HepG2 (cell line): ENCODE measurements around the gene EFNA3.

ENCODE experiments used
- ARID2 ChIP-seq: sonication (generic); formaldehyde crosslinking; IDR thresholded peaks from 2 replicates; pipeline ENCODE4 v1.8.1; 2022; ENCODE audit warnings: mild to moderate bottlenecking, missing genetic modification reagents, borderline replicate concordance
- ATF7-NPFF ChIP-seq: sonication (generic); formaldehyde crosslinking; IDR thresholded peaks from 2 replicates; pipeline ENCODE4 v1.8.1; 2023; ENCODE audit warnings: mild to moderate bottlenecking, low read depth, missing genetic modification reagents, moderate library complexity
- DPF2 ChIP-seq: sonication (generic); formaldehyde crosslinking; IDR thresholded peaks from 2 replicates; pipeline ENCODE4 v1.4.0; 2020; ENCODE audit warnings: mild to moderate bottlenecking, low read depth, missing genetic modification reagents, borderline replicate concordance
- MAX ChIP-seq: IDR thresholded peaks from 2 replicates; pipeline ENCODE4 v1.6.1; 2012; ENCODE audit warnings: inconsistent platforms
- NR2F1 ChIP-seq, 2 experiments: fragments of 450-650 bp in 1 of 2; formaldehyde crosslinking in 1 of 2; IDR thresholded peaks; 2 replicates each; pipeline versions ENCODE4 v1.5.0 to v1.6.1; 2016 to 2020; ENCODE audit warnings: mild to moderate bottlenecking in 1 of 2, missing compliant biosample characterization in 1 of 2, missing genetic modification reagents in 1 of 2, moderate library complexity in 1 of 2
- RXRA ChIP-seq: sonication (generic); formaldehyde crosslinking; IDR thresholded peaks from 2 replicates; pipeline ENCODE4 v1.5.1; 2020; ENCODE audit warnings: missing genetic modification reagents
- ZNF639 ChIP-seq: conservative IDR thresholded peaks from 2 replicates; pipeline ENCODE4 v1.6.1; 2018; ENCODE audit warnings: missing genetic modification reagents
- TF ChIP-seq, protein P1 (sequence below): sonication (generic); formaldehyde crosslinking; IDR thresholded peaks from 2 replicates; pipeline ENCODE4 v1.5.0; 2020; ENCODE audit warnings: mild to moderate bottlenecking, missing genetic modification reagents, moderate library complexity
- TF ChIP-seq, protein P2 (sequence below): sonication (generic); formaldehyde crosslinking; IDR thresholded peaks from 2 replicates; pipeline ENCODE4 v1.4.0; 2020; ENCODE audit warnings: missing genetic modification reagents, borderline replicate concordance

DNA sequence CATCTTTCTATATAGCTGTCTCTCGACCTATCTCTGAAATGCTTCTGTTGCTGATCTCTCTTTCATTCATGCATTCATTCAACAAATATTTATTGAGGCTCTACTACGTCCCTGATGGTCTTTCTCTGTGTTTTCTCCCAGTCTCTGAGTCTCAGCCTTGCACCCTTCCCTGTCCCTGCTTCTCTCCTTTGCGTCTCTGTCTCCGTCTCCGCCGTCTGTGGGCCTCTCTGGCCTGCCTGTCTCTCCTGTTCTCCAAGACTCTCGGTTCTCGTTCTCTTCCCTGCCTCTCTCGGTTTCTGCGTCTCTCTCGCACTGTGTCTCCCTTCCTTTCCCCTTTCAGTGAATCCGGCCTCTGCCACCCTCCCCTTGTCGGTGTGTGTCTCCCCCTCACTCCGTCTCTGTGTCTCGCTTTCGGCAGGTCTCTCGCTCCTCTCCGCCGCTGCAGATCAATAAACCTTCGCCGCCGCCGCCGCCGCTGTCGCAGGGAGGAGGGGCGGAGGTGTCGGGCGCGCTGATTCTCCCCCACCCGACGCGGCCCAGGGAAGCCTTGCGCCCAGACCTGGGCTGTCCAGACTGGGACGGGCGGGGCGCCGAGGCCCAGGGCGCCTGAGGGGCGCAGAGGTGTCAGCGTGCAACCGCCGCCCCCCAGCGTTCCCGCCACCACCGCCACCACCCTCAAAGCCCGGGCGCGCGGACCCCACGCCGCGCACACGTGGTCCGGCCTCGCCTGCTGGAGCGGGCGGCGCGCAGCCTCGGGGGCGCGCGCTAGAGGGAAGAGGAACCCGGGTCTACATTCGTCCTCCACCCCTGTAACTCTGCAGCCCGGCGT is 3.0 kb downstream of the EFNA3 start:
- TF ChIP-seq MAX (peak; percentile 67; the same call in 1 of the 2 replicates), ARID2 (CRISPR knock-in tag) (no peak), ZNF639 (no peak), DPF2 (CRISPR knock-in tag) (no peak), RXRA (CRISPR knock-in tag) (no peak), ATF7-NPFF (CRISPR knock-in tag) (no peak), NR2F1 (CRISPR knock-in tag; IDR thresholded peaks at IDR 0.05) (no peak)
- TF ChIP-seq, protein P1, sequence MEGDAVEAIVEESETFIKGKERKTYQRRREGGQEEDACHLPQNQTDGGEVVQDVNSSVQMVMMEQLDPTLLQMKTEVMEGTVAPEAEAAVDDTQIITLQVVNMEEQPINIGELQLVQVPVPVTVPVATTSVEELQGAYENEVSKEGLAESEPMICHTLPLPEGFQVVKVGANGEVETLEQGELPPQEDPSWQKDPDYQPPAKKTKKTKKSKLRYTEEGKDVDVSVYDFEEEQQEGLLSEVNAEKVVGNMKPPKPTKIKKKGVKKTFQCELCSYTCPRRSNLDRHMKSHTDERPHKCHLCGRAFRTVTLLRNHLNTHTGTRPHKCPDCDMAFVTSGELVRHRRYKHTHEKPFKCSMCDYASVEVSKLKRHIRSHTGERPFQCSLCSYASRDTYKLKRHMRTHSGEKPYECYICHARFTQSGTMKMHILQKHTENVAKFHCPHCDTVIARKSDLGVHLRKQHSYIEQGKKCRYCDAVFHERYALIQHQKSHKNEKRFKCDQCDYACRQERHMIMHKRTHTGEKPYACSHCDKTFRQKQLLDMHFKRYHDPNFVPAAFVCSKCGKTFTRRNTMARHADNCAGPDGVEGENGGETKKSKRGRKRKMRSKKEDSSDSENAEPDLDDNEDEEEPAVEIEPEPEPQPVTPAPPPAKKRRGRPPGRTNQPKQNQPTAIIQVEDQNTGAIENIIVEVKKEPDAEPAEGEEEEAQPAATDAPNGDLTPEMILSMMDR: no peak
- TF ChIP-seq, protein P2, sequence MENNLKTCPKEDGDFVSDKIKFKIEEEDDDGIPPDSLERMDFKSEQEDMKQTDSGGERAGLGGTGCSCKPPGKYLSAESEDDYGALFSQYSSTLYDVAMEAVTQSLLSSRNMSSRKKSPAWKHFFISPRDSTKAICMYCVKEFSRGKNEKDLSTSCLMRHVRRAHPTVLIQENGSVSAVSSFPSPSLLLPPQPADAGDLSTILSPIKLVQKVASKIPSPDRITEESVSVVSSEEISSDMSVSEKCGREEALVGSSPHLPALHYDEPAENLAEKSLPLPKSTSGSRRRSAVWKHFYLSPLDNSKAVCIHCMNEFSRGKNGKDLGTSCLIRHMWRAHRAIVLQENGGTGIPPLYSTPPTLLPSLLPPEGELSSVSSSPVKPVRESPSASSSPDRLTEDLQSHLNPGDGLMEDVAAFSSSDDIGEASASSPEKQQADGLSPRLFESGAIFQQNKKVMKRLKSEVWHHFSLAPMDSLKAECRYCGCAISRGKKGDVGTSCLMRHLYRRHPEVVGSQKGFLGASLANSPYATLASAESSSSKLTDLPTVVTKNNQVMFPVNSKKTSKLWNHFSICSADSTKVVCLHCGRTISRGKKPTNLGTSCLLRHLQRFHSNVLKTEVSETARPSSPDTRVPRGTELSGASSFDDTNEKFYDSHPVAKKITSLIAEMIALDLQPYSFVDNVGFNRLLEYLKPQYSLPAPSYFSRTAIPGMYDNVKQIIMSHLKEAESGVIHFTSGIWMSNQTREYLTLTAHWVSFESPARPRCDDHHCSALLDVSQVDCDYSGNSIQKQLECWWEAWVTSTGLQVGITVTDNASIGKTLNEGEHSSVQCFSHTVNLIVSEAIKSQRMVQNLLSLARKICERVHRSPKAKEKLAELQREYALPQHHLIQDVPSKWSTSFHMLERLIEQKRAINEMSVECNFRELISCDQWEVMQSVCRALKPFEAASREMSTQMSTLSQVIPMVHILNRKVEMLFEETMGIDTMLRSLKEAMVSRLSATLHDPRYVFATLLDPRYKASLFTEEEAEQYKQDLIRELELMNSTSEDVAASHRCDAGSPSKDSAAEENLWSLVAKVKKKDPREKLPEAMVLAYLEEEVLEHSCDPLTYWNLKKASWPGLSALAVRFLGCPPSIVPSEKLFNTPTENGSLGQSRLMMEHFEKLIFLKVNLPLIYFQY (CRISPR knock-in tag): no peak
